Kasumi-1 (cell line): Measurements from ENCODE around the gene COL9A1.
A peak's percentile ranks its signal among the peaks of the same experiment; 100 is the strongest.
"Not testable (repeated sequence)": the region's sequence is repeated elsewhere in the genome, so short reads cannot be mapped to it uniquely, and the experiment has no call there.

Experiments used
- DNase-seq, 2 experiments: peaks; one replicate each; lab custom pipeline; 2025; lab: John Stamatoyannopoulos, UW

The COL9A1 gene

GRCh38 chr6:70303034-70303525, at the start of gene COL9A1:
COL9A1 (minus strand) TSS chr6:70303084; CDS start chr6:70302924, 160 bp downstream.
- DNase-seq = no peak

- DNase-seq = no peak
Measured at GRCh38 chr6:70351461-70351860, 48.6 kb upstream of the COL9A1 start.

- no peak for DNase-seq
Measured at GRCh38 chr6:70345619-70346018, 42.7 kb upstream of the COL9A1 start.

- DNase-seq = no peak
Measured at GRCh38 chr6:70343313-70343712, 40.4 kb upstream of the COL9A1 start.

- DNase-seq = not testable (repeated sequence)
Measured at GRCh38 chr6:70339810-70340209, 36.9 kb upstream of the COL9A1 start.

- DNase-seq = no peak
Measured at GRCh38 chr6:70338775-70339174, 35.9 kb upstream of the COL9A1 start.

- no peak for DNase-seq
Measured at GRCh38 chr6:70337743-70338105, 34.8 kb upstream of the COL9A1 start.

- no peak for DNase-seq
Measured at GRCh38 chr6:70336996-70337742, 34.3 kb upstream of the COL9A1 start.

GRCh38 chr6:70327036-70327435, 24.2 kb upstream of the COL9A1 start:
- no peak for DNase-seq

GRCh38 chr6:70325009-70325408, 22.1 kb upstream of the COL9A1 start:
- no peak for DNase-seq

GRCh38 chr6:70317799-70318198, 14.9 kb upstream of the COL9A1 start:
- not testable (repeated sequence) for DNase-seq

GRCh38 chr6:70315079-70315751, 12.3 kb upstream of the COL9A1 start:
- DNase-seq = no peak

GRCh38 chr6:70314296-70314695, 11.4 kb upstream of the COL9A1 start:
- DNase-seq = no peak

- peak in 1 of 2 experiments; percentile 28 for DNase-seq
Measured at GRCh38 chr6:70312165-70312745, 9.4 kb upstream of the COL9A1 start.

- DNase-seq = peak; percentile 27 to 45
Measured at GRCh38 chr6:70310063-70310694, 7.3 kb upstream of the COL9A1 start.

GRCh38 chr6:70309243-70309642, 6.4 kb upstream of the COL9A1 start:
- DNase-seq = no peak

GRCh38 chr6:70308142-70308541, 5.3 kb upstream of the COL9A1 start:
- peak in 1 of 2 experiments; percentile 4 for DNase-seq

GRCh38 chr6:70307008-70307407, 4.1 kb upstream of the COL9A1 start:
- no peak for DNase-seq

GRCh38 chr6:70304616-70305015, 1.7 kb upstream of the COL9A1 start:
- no peak for DNase-seq

GRCh38 chr6:70299456-70299855, 3.4 kb downstream of the COL9A1 start:
- DNase-seq = peak; percentile 26 to 53

- no peak for DNase-seq
Measured at GRCh38 chr6:70298068-70298467, 4.8 kb downstream of the COL9A1 start.

GRCh38 chr6:70292193-70292592, 10.7 kb downstream of the COL9A1 start:
- DNase-seq = no peak
